ENCODE measurements around the gene NXF3.
"Not testable (repeated sequence)": the region's sequence is repeated elsewhere in the genome, so short reads cannot be mapped to it uniquely, and the experiment has no call there.

Gene NXF3, protein sequence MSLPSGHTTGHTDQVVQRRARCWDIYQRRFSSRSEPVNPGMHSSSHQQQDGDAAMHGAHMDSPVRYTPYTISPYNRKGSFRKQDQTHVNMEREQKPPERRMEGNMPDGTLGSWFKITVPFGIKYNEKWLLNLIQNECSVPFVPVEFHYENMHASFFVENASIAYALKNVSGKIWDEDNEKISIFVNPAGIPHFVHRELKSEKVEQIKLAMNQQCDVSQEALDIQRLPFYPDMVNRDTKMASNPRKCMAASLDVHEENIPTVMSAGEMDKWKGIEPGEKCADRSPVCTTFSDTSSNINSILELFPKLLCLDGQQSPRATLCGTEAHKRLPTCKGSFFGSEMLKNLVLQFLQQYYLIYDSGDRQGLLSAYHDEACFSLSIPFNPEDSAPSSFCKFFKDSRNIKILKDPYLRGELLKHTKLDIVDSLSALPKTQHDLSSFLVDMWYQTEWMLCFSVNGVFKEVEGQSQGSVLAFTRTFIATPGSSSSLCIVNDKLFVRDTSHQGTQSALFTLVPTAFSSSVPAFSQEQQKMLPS

DNA sequence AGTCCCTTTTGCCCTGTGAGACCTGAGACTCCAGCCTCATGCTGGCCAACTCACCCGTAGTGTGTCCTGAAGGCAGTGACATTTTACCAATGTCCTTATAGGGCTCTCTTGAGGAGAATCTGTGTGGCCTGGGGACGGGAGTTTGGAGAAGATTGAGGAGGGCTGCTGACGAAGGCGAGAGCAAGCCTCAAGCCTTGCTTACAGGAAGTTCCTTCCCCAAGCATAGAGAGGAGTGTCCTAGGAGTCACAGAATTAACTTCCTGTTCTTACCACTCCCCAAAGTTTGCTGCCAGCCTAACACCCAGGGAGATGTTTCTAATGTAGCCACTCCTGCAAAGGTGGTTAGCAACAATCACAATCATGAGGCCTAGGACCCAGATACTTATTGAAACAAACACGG, at the start of gene NXF3:
Gene NXF3, minus strand, starts transcription at position 202 of the 400 bp plus-strand sequence. Its CDS starts 120 bp downstream, at position 82.
- TF ChIP-seq GATA1 (IDR thresholded peaks at IDR 0.05; ENCODE audit: low read depth, low read length), result no peak
- no peak for DNase-seq

DNA sequence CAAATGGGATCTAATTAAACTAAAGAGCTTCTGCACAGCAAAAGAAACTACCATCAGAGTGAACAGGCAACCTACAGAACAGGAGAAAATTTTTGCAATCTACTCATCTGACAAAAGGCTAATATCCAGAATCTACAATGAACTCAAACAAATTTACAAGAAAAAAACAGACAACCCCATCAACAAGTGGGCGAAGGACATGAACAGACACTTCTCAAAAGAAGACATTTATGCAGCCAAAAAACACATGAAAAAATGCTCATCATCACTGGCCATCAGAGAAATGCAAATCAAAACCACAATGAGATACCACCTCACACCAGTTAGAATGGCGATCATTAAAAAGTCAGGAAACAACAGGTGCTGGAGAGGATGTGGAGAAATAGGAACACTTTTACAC, 43.6 kb upstream of the NXF3 start:
- not testable (repeated sequence) for DNase-seq

DNA sequence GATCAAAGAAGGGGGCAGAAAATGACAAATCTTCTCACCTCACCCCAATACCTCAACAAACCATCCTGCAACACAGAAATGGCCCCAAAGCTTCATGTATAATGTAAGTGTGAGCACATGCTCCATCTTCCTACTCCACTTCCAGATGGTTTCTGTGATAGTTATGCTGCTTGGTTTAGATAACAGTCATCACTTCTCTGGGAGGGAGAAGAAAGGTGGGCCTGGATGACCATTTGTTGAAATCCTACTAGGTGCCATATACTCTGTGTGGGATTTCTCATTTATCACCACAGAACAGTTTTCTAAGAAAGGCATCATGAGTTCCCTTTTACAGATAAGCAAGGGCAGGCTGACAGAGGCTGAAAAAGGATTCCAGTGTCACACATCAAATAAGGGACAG, 31.3 kb upstream of the NXF3 start:
- DNase-seq, result peak; percentile 62 to 89
- TF ChIP-seq POLR2A (IDR thresholded peaks at IDR 0.05; ENCODE audit: low read length) (no peak), GATA1 (IDR thresholded peaks at IDR 0.05; ENCODE audit: low read depth, low read length) (no peak)

DNA sequence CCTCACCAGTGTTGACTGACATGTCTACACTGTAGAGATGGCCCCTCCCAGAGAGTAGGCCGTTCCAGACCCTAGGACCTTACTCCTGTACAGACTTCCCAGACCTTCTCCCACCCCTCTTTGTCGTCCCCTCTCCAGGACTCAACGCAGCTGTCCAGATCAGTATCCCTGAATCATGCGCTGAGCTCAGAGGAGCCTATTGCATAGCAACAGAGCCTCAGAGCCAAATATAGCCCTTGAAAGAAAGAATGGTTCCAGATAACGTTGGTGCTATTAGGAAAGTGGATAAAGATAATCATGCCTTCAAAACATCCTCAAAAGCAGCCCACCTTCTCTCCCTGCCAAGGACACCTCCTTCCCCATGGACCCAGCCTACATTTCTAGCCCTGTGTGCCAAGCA, 27.8 kb upstream of the NXF3 start:
- no peak for TF ChIP-seq GATA1 (IDR thresholded peaks at IDR 0.05; ENCODE audit: low read depth, low read length)
- DNase-seq, result no peak

DNA sequence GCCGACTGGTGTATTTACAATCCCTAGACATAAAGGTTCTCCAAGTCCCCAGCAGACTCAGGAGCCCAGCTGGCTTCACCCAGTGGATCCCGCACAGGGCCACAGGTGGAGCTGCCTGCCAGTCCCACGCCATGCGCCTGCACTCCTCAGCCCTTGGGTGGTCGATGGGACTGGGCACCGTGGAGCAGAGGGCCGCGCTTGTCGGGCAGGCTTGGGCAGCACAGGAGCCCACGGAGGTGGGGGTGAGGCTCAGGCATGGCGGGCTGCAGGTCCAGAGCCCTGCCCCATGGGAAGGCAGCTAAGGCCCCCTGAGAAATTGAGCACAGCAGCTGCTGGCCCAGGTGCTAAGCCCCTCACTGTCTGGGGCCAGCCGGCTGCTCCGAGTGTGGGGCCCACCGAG, 24.0 kb upstream of the NXF3 start:
- not testable (repeated sequence) for DNase-seq

DNA sequence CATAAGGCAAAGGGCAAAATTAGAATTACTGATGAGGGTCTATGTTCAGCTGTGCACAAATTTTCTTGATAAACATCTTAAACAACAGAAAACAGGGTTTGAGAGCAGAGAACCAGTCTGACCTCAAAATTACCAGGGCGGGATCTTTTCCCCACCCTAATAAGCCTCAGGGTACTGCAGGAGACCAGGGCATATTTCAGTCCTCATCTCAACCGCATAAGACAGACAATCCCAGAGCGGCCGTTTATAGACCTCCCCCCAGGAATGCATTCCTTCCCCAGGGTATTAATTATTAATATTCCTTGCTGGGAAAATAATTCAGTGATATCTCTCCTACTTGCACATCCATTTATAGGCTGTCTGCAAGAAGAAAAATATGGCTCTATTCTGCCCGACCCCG, 16.6 kb upstream of the NXF3 start:
- not testable (repeated sequence) for DNase-seq

DNA sequence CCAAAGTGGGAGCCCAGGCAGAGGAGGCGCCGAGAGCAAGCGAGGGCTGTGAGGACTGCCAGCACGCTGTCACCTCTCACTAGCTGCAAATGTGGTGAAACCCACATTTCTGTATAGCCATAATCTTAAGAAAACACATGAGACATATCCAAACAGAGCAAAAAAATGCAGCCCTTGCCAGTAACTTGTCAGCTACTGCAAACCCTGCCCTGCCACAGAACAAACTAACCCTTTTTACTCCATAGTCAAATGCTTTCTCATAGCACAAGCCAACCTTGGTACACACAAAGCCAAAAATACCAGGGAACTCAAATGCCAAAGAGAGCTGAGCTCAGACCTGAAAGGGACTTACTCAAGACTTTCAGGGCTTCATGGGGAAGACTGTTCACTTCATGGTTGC, 14.9 kb upstream of the NXF3 start:
- DNase-seq, result no peak
- TF ChIP-seq GATA1 (IDR thresholded peaks at IDR 0.05; ENCODE audit: low read depth, low read length) (no peak), POLR2A (IDR thresholded peaks at IDR 0.05; ENCODE audit: low read length) (no peak)

DNA sequence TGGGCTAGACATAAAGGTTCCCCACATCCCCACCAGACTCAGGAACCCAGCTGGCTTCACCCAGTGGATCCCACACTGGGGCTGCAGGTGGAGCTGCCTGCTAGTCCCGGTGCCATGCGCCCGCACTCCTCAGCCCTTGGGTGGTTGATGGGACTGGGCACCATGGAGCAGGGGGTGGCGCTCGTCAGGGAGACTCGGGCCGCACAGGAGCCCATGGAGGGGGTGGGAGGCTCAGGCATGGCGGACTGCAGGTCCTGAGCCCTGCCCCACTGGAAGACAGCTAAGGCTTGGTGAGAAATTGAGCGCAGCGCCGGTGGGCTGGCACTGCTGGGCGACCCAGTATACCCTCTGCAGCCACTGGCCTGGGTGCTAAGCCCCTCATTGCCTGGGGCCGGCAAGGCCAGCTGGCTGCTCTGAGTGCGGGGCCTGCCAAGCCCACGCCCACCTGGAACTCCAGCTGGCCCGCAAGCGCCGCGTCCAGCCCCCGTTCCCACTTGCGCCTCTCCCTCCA, 14.3 kb upstream of the NXF3 start:
- DNase-seq, result not testable (repeated sequence)

DNA sequence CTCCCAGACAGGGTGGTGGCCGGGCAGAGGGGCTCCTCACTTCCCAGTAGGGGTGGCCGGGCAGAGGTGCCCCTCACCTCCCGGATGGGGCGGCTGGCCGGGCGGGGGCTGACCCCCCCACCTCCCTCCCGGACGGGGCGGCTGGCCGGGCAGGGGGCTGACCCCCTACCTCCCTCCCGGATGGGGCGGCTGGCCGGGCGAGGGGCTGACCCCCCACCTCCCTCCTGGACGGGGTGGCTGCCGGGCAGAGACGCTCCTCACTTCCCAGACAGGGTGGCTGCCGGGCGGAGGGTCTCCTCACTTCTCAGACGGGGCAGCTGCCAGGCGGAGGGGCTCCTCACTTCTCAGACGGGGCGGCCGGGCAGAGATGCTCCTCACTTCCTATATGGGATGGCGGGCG, 11.4 kb upstream of the NXF3 start:
- DNase-seq, result not testable (repeated sequence)

DNA sequence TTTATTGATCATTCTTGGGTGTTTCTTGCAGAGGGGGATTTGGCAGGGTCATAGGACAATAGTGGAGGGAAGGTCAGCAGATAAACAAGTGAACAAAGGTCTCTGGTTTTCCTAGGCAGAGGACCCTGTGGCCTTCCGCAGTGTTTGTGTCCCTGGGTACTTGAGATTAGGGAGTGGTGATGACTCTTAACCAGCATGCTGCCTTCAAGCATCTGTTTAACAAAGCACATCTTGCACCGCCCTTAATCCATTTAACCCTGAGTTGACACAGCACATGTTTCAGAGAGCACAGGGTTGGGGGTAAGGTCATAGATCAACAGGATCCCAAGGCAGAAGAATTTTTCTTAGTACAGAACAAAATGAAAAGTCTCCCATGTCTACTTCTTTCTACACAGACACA, 10.9 kb upstream of the NXF3 start:
- DNase-seq, result not testable (repeated sequence)

DNA sequence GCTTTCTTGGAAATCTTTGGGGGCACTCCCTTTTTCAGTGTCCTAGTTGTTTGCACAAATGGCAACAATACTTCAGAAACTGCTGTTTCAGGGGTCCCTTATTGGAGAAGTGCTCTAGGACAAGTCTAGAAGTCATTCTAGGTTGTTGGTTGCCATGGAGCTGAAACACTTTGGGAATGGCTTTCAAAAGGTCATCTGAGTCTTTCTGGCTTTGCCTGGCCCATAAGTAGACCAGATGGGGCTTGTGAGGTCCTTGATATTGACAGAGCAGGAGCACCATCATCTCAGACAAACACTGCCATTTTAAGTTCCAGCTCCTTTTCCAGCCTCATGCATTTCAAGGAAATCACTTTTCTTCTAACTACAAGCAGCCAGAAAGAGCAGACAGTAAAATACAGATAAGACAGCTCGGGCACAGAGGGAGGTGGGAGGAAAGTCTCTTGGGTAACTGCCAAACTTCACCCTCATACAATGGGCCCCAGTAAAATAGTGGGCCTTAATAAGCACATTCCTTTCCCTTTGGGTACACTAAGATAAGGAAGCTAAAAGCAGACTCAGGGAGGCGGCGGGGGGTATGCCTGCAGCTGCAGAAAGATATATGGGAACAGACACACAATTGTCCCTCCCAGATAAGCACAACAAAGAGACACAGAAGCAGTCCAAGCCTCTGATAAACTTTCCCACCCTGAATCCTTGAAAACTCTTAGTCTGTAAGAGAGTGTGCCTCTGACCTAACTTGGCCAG, 8.5 kb upstream of the NXF3 start:
- peak; percentile 21 for TF ChIP-seq POLR2A (IDR thresholded peaks at IDR 0.05; ENCODE audit: low read length)
- no peak for TF ChIP-seq GATA1 (IDR thresholded peaks at IDR 0.05; ENCODE audit: low read depth, low read length)
- peak; percentile 72 to 93 for DNase-seq

DNA sequence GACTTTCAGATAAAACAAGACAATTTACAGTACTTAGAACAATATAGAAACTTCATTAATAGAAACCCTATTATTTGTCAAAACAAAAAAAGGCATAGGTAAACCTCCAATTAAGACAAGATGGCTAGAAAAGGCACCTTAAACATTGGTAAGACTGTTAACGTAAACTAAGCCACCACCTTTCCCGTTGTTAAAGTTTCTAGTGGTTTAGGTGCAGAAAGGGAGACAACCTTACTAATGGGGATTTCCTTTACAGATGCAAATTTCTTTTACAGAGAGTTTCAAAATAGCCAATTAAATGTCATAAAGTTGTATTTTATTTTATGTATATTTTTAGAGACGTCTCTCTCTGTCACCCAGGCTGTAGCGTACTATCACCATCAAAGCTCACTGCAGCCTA, 7.5 kb upstream of the NXF3 start:
- no peak for DNase-seq
- TF ChIP-seq POLR2A (IDR thresholded peaks at IDR 0.05; ENCODE audit: low read length) (no peak), GATA1 (IDR thresholded peaks at IDR 0.05; ENCODE audit: low read depth, low read length) (no peak)

DNA sequence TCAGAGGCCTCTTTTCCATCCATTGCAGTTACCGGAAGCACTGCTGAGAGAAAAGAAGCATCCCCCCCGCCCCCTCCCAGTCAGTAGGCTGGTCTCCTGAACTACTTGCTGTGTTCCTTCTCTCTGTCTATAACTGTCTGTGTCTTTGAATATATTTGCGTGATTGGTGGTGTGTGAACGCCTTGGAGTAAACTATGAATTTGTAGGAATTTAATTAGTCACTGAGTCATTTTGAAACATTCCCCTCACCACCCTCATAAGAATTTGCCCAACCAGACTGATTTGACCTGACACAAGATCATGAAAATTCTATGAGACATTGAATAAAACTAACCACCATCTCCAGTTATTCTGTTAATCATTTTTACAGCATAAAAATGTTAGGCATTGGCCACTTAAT, 6.7 kb upstream of the NXF3 start:
- DNase-seq, result no peak
- TF ChIP-seq POLR2A (IDR thresholded peaks at IDR 0.05; ENCODE audit: low read length), result no peak
- TF ChIP-seq GATA1 (IDR thresholded peaks at IDR 0.05; ENCODE audit: low read depth, low read length), result no peak

DNA sequence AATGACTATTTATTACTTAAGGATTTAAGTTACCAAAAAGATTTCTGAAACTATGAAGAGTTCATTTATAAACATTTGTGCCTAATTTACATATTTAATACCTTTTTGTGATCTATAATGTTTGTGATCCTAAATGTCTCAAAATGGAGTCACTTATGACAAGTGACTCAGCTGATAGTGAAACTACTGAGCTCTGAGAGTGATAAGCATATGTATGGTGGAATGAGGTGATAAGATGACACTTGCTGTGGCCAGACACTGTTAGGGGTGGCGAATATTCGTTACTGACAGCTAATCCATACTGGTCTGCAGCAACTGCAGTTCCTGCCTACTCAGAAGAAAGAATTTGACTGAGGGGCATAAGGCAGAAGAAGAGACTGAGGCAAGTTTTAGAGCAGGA, 5.5 kb upstream of the NXF3 start:
- no peak for TF ChIP-seq POLR2A (IDR thresholded peaks at IDR 0.05; ENCODE audit: low read length)
- DNase-seq, result peak; percentile 60 to 87

DNA sequence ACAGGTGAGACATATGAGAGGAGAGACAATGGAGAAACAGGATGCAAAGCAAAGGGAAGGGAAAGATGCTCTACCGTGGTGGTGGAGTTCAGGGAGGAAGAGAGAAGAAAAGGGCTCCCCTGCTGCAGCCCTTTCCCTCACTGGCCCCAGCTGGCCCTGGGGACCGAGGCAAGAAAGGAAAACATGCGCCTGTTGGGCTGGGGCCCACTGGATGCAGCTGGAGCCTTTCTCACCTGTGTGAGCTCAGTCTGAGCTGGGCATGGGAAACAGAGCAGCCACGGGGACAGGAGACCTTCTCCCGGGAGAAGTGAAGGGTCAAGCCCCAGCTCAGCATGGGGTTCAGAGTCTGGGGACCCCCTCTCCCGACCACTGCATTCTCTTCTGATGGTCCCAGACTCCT, 11.9 kb downstream of the NXF3 start:
- no peak for DNase-seq
- TF ChIP-seq GATA1 (IDR thresholded peaks at IDR 0.05; ENCODE audit: low read depth, low read length) (no peak), POLR2A (IDR thresholded peaks at IDR 0.05; ENCODE audit: low read length) (no peak)

DNA sequence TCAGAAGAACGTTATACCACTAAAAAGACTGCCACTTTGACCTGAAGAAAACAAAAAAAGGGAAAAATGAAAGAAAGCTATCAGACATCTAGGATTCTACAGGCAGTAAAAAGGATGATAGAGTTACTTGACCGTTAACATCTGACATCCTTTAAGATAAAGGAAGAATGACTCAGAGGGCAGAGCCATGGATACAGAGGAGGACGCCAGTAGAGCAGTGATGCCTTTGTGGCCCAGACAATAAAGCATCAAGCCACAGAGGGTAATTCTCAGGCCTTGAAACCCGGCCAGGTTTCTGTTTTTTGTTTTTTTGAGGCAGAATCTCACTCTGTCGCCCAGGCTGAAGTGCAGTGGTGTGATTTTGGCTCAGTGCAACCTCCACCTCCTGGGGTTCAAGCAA, 19.5 kb downstream of the NXF3 start:
- TF ChIP-seq GATA1 (IDR thresholded peaks at IDR 0.05; ENCODE audit: low read depth, low read length), result no peak
- TF ChIP-seq POLR2A (IDR thresholded peaks at IDR 0.05; ENCODE audit: low read length), result no peak

More for the DNA sequence above, 19.5 kb downstream of the NXF3 start:
- no peak for DNase-seq

Measured in erythroblast (primary cell).